ENCODE measurements around the gene PCNT. TPM values are rescaled to one million over a fixed set of nuclear protein-coding genes. Genes with fewer than 3 reads are reported as not detected.
A peak's percentile ranks its signal among the peaks of the same experiment; 100 is the strongest.

Gene PCNT
- total RNA-seq, 1 donor from 2014 or later: 58.4 TPM

DNA sequence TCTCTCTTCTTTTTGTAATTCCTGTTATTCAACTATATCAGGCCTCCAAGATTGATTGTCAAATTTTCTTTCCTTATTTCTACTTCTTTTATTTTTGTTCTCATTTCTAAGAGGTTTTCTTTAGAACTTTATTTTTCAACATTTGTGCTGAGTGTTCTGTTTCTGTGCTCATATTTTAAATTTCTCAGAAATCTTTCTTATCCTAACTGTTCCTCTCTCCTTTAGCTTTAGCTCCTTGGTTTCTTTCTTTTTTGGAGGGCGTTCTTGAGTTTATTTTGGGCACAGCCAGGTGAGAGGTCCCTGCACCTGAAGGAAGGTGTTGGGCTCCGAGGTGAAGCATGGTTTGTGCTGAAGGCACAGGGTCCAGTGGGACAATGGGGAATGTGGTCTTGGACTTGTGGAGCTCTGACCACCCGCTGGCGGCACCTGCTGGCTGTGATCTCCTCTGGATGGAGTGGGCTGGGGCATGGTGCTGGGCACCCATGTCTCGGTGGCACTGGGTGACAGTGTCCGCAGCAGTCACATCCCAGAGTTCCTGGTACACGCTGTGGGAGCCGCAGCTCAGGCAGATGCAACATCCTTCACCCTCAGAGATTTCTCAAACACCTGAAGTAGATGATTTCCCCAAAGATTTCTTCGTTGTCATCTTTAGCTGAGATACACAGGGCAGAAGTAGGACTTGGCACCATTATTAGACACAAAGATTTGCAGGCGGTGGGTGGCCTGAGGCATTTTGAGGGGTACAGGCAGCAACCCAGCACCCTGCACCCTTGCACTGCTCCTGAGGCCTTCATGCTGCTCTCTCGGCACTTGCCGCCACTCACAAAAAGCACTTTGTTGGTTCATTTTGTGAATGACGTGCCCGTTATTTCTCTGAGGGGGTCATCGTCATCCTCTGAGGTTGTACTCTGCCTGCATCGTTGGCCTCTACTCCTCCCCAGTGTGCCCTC, 96.6 kb downstream of the PCNT start:
- Mint-ChIP-seq H3K27ac (no peak overlapping the region), H3K4me3 (no peak overlapping the region), H3K36me3 (ENCODE audit: low read depth) (peaks cover 18% of the 10 kb centered on the region), H3K27me3 (ENCODE audit: insufficient read depth) (no peaks in the 10 kb centered on the region), H3K9me3 (no peaks in the 10 kb centered on the region), H3K4me1 (ENCODE audit: low read depth) (no peaks in the 10 kb centered on the region)
- intact Hi-C loops (cut with micrococcal nuclease): no loop called here
- no peak for DNase-seq (ENCODE audit: low spot score)

DNA sequence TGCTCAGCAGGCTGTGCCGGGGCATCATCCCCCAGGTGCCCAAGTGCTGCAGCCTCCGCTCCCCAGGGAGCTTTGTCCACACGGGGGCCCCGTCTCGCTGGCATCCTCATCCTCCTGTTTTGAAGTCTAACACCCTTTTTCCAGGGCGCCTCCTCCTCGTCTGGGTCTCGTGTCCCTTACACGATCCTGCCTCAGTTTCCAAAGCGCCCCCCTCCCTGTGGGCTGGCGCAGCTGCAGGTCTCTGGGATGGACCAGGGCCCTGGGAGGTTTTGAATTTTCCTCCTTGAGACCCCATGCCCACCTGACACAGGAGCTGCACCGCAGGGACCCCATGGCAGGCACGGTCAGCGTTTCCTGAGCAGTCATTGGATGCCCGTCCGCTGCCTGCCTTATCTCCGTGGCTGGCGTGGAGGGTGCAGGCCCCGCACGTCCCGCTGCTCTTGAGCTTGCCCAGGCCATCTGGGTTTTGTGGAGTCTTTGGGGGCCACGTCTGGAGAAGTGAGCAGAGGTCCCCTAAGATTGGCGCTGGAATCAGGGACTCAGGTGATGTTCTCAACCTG, 97.3 kb downstream of the PCNT start:
- Mint-ChIP-seq H3K9me3 (no peaks in the 10 kb centered on the region), H3K27ac (no peak overlapping the region), H3K36me3 (ENCODE audit: low read depth) (peaks cover 11% of the 10 kb centered on the region), H3K4me3 (no peak overlapping the region), H3K4me1 (ENCODE audit: low read depth) (no peaks in the 10 kb centered on the region), H3K27me3 (ENCODE audit: insufficient read depth) (no peaks in the 10 kb centered on the region)
- intact Hi-C loops (cut with micrococcal nuclease): no loop called here
- DNase-seq (ENCODE audit: low spot score): no peak

DNA sequence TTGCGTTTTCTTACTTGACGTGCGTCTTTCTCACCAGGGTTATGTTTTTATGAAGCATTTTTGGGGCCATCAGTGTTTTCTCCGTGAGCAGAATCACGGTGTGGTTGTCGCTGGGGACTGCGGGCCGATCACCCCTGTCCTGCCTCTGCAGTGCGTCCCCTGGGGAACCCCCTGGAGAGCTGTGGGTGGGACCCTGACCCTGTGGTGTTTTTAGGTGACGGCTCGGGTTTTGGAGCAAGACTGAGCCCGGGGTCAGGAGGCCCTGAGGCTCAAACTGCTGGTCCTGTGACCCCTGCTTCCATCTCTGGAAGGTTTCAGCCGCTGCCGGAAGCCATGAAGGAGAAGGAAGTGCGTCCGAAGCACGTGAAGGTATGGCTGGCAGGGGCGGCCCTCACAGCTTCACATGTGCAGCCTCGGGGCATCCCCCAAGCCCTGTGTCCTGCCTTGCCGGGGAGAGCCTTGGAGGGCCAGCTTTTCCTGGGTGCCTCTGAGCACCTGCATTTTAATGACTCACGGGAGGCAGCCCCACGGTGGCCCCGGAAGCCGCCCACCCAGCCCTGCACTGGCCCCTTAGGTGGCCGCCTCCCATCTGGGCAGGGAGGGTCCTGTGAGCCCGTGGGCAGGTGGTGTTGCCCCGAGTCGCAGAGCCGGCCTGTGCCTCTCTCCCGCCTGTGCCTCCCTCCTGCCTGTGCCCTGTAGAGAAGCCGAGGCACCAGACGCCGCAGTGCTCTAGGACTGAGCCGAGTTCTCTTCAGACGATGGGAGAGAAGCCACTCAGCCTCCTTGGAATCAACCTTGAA, 98.0 kb downstream of the PCNT start:
- Mint-ChIP-seq H3K36me3 (ENCODE audit: low read depth) (peaks cover 10% of the 10 kb centered on the region), H3K4me1 (ENCODE audit: low read depth) (no peaks in the 10 kb centered on the region), H3K27me3 (ENCODE audit: insufficient read depth) (no peaks in the 10 kb centered on the region), H3K27ac (no peak overlapping the region), H3K4me3 (no peak overlapping the region), H3K9me3 (no peaks in the 10 kb centered on the region)
- DNase-seq (ENCODE audit: low spot score): no peak
- intact Hi-C loops (cut with micrococcal nuclease): no loop called here

DNA sequence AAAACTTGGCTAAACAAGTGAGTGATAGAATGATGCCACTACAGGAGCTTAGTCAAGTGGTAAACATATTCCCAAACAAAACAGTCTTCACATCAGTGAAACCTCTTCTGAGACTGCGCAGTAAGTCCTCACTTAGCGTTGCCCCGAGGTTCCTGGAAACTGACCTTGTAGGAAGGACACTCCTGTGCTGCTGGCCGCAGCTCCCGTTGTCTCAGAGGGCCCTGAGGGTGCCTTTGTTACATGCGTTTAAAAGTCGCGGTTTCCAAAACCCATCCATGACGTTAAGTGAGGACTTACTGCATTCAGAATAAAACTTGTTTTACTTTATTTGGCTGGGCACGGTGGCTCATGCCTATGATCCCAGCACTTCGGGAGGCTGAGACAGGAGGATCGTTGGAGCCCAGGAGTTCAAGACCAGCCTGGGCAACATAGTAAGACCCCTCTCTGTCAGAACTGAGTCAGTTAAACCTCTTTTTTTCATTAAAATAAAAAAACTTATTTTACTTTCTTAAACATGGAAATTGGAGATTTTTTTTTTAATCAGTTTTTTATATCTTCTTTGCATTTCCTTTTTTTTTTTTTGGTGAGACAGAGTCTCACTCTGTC, 98.8 kb downstream of the PCNT start:
- no peak for DNase-seq (ENCODE audit: low spot score)
- Mint-ChIP-seq H3K27me3 (ENCODE audit: insufficient read depth) (no peaks in the 10 kb centered on the region), H3K9me3 (no peaks in the 10 kb centered on the region), H3K27ac (no peak overlapping the region), H3K4me3 (no peak overlapping the region), H3K4me1 (ENCODE audit: low read depth) (no peaks in the 10 kb centered on the region), H3K36me3 (ENCODE audit: low read depth) (peaks cover 11% of the 10 kb centered on the region)
- intact Hi-C loops (cut with micrococcal nuclease): no loop called here

DNA sequence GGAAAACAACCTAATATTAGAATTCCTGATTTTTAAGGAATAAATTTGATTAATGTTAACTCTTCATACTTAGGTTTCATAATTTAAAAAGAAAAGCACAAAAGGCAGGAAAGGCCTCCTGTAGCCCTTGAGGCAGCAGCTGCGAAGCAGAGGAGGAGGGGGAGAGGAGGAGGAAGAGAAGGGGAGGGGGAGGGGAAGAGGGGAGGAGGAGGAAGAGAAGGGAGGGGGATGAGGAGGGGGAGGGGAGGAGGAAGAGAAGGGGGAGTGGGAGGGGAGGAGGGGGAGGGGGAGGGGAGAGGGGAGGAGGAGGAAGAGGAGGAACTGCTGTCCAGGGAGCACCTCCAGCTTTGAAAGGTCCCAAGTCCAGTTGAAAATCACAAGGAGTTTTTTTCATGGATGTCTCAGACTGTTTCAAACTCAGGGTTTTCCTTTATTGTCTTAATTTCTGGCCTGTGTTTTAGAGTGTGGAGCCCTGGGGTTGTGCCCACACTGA, 99.6 kb downstream of the PCNT start:
- intact Hi-C loops (cut with micrococcal nuclease): no loop called here
- DNase-seq (ENCODE audit: low spot score): no peak
- H3K4me1 Mint-ChIP-seq (ENCODE audit: low read depth): no peaks in the 10 kb centered on the region
- peaks cover 7% of the 10 kb centered on the region for H3K36me3 Mint-ChIP-seq (ENCODE audit: low read depth)
- peak overlapping the region; percentile 77 for H3K27ac Mint-ChIP-seq
- no peaks in the 10 kb centered on the region for H3K9me3 Mint-ChIP-seq
- no peak overlapping the region for H3K4me3 Mint-ChIP-seq
- H3K27me3 Mint-ChIP-seq (ENCODE audit: insufficient read depth): no peaks in the 10 kb centered on the region

DNA sequence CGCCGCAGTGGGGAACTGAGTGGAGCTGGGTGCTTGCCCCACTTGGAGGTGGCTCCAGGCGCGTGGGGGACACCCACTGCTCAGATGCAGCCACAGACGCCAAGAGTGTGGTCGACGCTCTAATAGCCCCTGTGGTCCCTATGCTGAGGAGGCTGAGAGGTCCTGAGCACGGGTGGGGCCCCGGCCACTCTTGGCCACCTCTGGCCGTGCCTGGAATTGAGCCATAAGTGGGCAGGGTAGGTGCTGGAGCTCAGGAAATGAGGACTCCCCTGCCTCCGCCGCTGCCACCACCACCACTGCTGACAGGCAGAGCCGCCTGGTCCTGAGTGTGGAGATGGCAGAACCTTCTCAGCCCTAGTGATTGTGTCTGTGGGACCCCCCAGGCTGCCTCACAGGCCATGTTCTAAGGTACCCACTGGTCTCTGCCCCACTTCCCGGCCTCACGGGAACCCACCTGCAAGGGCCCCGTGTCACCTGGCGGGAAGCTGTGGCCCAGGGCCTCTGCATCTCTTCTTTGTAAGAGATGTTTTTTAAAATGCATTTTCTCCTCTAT, 100.2 kb downstream of the PCNT start:
- no peaks in the 10 kb centered on the region for H3K4me1 Mint-ChIP-seq (ENCODE audit: low read depth)
- H3K9me3 Mint-ChIP-seq: no peaks in the 10 kb centered on the region
- H3K27me3 Mint-ChIP-seq (ENCODE audit: insufficient read depth): no peaks in the 10 kb centered on the region
- intact Hi-C loops (cut with micrococcal nuclease): no loop called here
- H3K36me3 Mint-ChIP-seq (ENCODE audit: low read depth): peaks cover 3% of the 10 kb centered on the region
- peak overlapping the region; percentile 77 for H3K27ac Mint-ChIP-seq
- no peak overlapping the region for H3K4me3 Mint-ChIP-seq
- DNase-seq (ENCODE audit: low spot score): no peak

DNA sequence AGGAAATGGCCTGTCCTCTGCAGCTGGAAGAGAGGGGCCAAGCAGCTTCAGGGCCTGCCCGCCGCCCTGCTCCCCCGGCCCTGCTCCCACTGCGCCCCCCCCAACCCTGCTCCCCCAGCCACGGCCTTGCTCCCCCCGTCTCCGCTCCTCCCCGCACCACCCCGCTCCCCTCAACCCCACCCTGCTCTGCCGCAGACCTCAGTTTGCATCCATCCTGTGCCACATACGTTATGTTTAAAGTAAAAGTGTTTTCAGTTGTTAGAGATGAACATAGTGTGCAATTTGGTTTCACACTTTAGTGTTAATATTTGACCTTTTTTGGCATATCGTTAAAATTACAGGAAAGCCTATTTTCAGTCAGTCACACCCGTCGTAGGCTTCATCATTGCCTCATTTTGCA, 100.7 kb downstream of the PCNT start:
- no peak for DNase-seq (ENCODE audit: low spot score)
- intact Hi-C loops (cut with micrococcal nuclease): no loop called here
- no peaks in the 10 kb centered on the region for H3K9me3 Mint-ChIP-seq
- peak overlapping the region; percentile 25 for H3K27ac Mint-ChIP-seq
- no peaks in the 10 kb centered on the region for H3K27me3 Mint-ChIP-seq (ENCODE audit: insufficient read depth)
- H3K4me1 Mint-ChIP-seq (ENCODE audit: low read depth): no peaks in the 10 kb centered on the region
- peaks cover 3% of the 10 kb centered on the region for H3K36me3 Mint-ChIP-seq (ENCODE audit: low read depth)
- no peak overlapping the region for H3K4me3 Mint-ChIP-seq

DNA sequence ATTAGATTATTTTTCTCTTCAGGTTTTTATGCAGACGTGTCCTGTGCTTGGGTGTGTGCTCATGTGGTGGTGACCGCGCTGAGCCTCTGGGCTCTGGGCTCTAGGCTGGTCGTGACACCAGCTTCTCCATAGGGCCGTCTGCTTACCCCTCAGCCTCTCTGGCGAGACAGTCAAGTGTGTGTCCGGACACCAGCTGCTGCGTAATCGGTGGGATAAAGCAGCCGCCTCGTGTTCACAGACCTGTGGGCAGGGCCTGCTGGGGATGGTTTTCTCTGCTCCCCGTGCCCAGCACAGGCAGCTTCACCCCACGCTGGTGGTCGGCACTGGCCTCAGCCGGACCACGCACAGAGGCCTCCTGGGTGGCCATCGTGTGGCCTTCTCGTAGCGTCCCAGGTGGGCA, 101.1 kb downstream of the PCNT start:
- intact Hi-C loops (cut with micrococcal nuclease): no loop called here
- H3K27ac Mint-ChIP-seq: peak overlapping the region; percentile 25
- no peaks in the 10 kb centered on the region for H3K27me3 Mint-ChIP-seq (ENCODE audit: insufficient read depth)
- peaks cover 5% of the 10 kb centered on the region for H3K36me3 Mint-ChIP-seq (ENCODE audit: low read depth)
- DNase-seq (ENCODE audit: low spot score): no peak
- H3K4me3 Mint-ChIP-seq: no peak overlapping the region
- H3K9me3 Mint-ChIP-seq: no peaks in the 10 kb centered on the region
- no peaks in the 10 kb centered on the region for H3K4me1 Mint-ChIP-seq (ENCODE audit: low read depth)

DNA sequence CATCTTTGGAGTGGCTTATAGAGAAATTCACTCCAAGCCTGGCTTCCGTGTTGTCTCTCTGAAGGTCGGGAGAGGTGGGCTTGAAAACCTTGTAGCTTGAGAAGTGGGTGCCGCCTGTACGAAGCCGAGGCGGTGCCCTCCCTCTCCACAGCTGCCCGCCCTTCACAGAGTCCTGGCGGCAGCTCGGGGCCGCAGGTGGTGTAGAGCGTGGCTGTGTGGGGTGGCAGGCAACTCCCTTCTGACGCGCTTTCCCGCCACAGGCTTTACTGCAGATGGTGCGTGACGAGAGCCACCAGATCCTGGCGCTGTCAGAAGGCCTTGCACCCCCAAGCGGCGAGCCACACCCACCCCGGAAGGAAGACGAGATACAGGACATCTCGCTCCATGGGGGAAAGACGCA, 101.6 kb downstream of the PCNT start:
- no peak overlapping the region for H3K27ac Mint-ChIP-seq
- H3K27me3 Mint-ChIP-seq (ENCODE audit: insufficient read depth): no peaks in the 10 kb centered on the region
- intact Hi-C loops (cut with micrococcal nuclease): no loop called here
- no peaks in the 10 kb centered on the region for H3K4me1 Mint-ChIP-seq (ENCODE audit: low read depth)
- peaks cover 3% of the 10 kb centered on the region for H3K36me3 Mint-ChIP-seq (ENCODE audit: low read depth)
- no peaks in the 10 kb centered on the region for H3K9me3 Mint-ChIP-seq
- H3K4me3 Mint-ChIP-seq: no peak overlapping the region
- DNase-seq (ENCODE audit: low spot score): no peak

DNA sequence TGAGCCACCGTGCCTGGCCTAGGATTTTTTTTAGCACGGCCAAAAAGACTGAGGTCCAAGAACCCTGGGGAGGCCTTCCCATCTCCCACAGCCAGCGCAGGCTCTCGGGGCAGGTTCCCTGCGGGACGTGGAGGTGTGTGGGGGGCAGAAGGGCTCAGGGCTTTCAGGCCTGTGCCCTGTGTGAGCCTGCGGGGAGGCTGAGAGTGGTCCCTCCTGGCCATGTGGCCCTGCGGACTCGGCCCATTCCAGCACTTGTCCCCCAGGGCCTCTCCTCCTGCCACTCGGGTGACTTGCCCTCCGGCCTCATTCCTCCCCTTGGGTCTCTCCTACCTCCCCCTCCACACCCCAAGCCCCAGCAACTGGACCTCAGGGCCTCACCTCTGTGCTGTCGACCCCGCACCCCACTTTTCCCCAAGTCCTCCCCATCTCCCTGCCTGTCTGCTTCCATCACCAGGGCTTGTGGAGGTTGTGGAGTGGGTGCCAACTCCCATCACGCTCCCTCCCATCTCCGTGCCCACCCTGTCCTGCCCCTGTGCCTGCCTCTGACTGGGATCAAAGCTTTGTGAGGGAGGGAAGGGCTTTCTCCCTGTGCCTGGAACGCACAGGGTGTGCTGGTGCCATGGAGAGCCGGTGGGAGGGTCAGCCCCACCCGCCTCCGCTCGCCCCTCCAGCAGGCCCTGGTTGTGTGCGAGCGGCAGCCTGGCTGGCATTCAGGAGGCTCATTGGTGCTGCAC, 102.5 kb downstream of the PCNT start:
- Mint-ChIP-seq H3K27me3 (ENCODE audit: insufficient read depth) (no peaks in the 10 kb centered on the region), H3K27ac (no peak overlapping the region), H3K36me3 (ENCODE audit: low read depth) (peaks cover 8% of the 10 kb centered on the region), H3K4me1 (ENCODE audit: low read depth) (no peaks in the 10 kb centered on the region), H3K4me3 (no peak overlapping the region), H3K9me3 (no peaks in the 10 kb centered on the region)
- intact Hi-C loops (cut with micrococcal nuclease): no loop called here
- DNase-seq (ENCODE audit: low spot score): no peak

DNA sequence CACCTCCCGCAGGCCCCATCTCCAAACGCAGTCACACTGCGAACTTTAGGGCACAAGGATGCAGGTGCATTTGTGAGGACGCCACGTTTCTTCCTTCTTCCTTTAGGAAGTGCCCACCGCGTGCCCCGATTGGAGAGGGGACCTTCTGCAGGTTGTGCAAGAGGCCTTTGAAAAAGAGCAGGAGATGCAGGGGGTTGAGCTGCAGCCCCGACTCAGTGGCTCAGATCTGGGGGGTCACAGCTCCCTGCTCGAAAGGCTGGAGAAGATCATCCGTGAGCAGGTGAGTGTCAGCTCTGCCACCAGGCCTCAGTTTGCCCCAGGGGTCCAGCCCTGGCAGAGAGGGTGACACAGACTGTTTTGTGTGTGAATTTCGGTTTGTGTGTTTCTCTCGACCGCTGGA, 103.6 kb downstream of the PCNT start:
- H3K4me1 Mint-ChIP-seq (ENCODE audit: low read depth): no peaks in the 10 kb centered on the region
- H3K36me3 Mint-ChIP-seq (ENCODE audit: low read depth): peaks cover 16% of the 10 kb centered on the region
- no peak overlapping the region for H3K4me3 Mint-ChIP-seq
- no peaks in the 10 kb centered on the region for H3K27me3 Mint-ChIP-seq (ENCODE audit: insufficient read depth)
- H3K27ac Mint-ChIP-seq: no peak overlapping the region
- intact Hi-C loops (cut with micrococcal nuclease): no loop called here
- DNase-seq (ENCODE audit: low spot score): no peak
- no peaks in the 10 kb centered on the region for H3K9me3 Mint-ChIP-seq

DNA sequence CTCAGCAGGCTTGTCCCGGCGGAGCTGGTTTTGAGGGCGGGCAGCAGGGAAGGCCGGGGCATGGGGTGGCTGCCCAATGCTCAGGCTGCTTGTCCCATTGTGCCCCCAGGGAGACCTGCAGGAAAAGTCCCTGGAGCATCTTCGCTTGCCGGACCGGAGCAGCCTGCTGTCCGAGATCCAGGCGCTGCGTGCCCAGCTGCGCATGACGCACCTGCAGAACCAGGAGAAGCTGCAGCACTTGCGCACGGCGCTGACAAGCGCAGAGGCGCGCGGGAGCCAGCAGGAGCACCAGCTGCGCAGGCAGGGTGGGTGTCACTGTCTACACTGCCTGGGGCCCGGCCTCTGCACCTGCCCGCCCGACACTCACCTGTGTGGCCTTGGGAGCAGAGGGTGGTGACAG, 104.3 kb downstream of the PCNT start:
- no peak overlapping the region for H3K27ac Mint-ChIP-seq
- DNase-seq (ENCODE audit: low spot score): no peak
- intact Hi-C loops (cut with micrococcal nuclease): no loop called here
- peaks cover 16% of the 10 kb centered on the region for H3K36me3 Mint-ChIP-seq (ENCODE audit: low read depth)
- H3K9me3 Mint-ChIP-seq: no peaks in the 10 kb centered on the region
- H3K27me3 Mint-ChIP-seq (ENCODE audit: insufficient read depth): no peaks in the 10 kb centered on the region
- no peak overlapping the region for H3K4me3 Mint-ChIP-seq
- H3K4me1 Mint-ChIP-seq (ENCODE audit: low read depth): no peaks in the 10 kb centered on the region

Data from activated T-helper 1 cell treated with anti-CD3 and anti-CD28 coated beads, Interleukin-12 subunit alpha, Interleukin-12 subunit beta, Interleukin-2, Interleukin-4 antibody, amounts not matched to agents 30 ng/mL and 10 ng/mL and 1 ng/mL, durations not matched to agents 14 hours and 24 hours and 36 hours (primary cell).